IMR-90 (cell line): ENCODE data around the gene KCNT2.
"Not testable (repeated sequence)": the region's sequence is repeated elsewhere in the genome, so short reads cannot be mapped to it uniquely, and the experiment has no call there.

Experiments
- POLR2A ChIP-seq: IDR thresholded peaks from 2 replicates; pipeline ENCODE4 v1.6.1; 2012; ENCODE audit warnings: mild to moderate bottlenecking, low read depth, low read length
- TF ChIP-seq, protein P1 (sequence below): conservative IDR thresholded peaks from 2 replicates; pipeline ENCODE4 v1.5.1; 2012; ENCODE audit warnings: mild to moderate bottlenecking, low read depth, low read length, improper control_type of control experiment
- TF ChIP-seq, protein P2 (sequence below): fragments of 150-350 bp; IDR thresholded peaks from 2 replicates; pipeline ENCODE4 v1.6.1; 2017; ENCODE audit warnings: mild to moderate bottlenecking, antibody characterized with exemption, low read length, low read depth

DNA sequence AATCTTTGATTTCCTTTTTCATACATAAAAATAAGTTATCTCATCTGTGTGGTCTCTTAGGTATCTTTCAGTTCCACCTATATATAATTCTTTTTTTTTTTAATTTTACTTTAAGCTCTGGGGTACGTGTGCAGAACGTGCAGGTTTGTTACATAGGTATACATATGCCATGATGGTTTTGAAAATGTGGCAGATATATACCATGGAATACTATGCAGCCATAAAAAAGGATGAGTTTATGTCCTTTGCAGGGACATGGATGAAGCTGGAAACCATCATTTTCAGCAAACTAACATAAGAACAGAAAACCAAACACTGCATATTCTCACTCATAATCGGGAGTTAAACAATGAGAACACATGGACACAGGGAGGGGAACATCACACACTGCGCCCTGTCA is 345.2 kb downstream of the KCNT2 start:
- TF ChIP-seq POLR2A, result not testable (repeated sequence)
- TF ChIP-seq, protein P1, sequence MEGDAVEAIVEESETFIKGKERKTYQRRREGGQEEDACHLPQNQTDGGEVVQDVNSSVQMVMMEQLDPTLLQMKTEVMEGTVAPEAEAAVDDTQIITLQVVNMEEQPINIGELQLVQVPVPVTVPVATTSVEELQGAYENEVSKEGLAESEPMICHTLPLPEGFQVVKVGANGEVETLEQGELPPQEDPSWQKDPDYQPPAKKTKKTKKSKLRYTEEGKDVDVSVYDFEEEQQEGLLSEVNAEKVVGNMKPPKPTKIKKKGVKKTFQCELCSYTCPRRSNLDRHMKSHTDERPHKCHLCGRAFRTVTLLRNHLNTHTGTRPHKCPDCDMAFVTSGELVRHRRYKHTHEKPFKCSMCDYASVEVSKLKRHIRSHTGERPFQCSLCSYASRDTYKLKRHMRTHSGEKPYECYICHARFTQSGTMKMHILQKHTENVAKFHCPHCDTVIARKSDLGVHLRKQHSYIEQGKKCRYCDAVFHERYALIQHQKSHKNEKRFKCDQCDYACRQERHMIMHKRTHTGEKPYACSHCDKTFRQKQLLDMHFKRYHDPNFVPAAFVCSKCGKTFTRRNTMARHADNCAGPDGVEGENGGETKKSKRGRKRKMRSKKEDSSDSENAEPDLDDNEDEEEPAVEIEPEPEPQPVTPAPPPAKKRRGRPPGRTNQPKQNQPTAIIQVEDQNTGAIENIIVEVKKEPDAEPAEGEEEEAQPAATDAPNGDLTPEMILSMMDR, result not testable (repeated sequence)
- TF ChIP-seq, protein P2, sequence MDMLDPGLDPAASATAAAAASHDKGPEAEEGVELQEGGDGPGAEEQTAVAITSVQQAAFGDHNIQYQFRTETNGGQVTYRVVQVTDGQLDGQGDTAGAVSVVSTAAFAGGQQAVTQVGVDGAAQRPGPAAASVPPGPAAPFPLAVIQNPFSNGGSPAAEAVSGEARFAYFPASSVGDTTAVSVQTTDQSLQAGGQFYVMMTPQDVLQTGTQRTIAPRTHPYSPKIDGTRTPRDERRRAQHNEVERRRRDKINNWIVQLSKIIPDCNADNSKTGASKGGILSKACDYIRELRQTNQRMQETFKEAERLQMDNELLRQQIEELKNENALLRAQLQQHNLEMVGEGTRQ, result not testable (repeated sequence)
